ENCODE measurements around the gene PNMT. TPM values are rescaled to one million over a fixed set of nuclear protein-coding genes. Genes with fewer than 3 reads are reported as not detected.

PNMT gene
- total and polyA plus RNA-seq, 2 of the 8 experiments (the other 6 are each of a cell fraction or from before 2014, with no cell fraction given), result 5.6 to 10.9 TPM

DNA sequence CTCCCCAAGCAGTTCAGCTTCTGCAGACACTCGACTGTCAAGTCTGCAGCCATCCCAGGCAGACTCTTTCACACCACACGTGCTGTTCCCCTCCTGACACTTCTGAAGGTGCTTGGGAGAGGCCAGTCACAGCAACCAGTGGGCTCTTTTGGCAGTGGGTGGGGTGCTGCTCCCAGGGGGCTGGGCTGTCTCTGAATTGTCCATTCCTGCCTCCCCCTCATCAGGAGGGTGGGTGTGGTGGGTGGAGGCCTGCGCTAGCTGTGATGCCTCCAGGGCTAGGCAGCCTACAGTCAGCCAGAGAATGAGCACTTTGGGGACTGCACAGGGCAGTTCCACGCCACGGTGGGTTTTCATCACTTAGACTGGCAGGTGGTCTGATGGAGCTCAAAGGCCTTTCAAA, 21.0 kb upstream of the PNMT start:
- H3K27me3 ChIP-seq (replicated peaks in 1 of 4; ENCODE audit: control insufficient read depth in 3 of 4, extremely low read depth in 1 of 4, insufficient read depth in 3 of 4, low read length in 3 of 4), result no peaks in the 10 kb centered on the region
- CTCF ChIA-PET (ENCODE audit: partially characterized antibody), result interaction anchor here (1.2 to 49.2 kb wide), 5 partner anchors 9 to 70 kb away, joined by 3 to 1885 read pairs (median 9); partner anchors contain the start of genes ERBB2, PGAP3, PNMT and PPP1R1B
- no peaks in the 10 kb centered on the region for H3K9me3 ChIP-seq (ENCODE audit: insufficient read depth in 2 of 2, low read depth in 1 of 2, low read length in 1 of 2)
- no peak overlapping the region for H4K5ac ChIP-seq (ENCODE audit: insufficient read length, low read depth, low read length)
- H2BK15ac ChIP-seq (ENCODE audit: low read length), result no peak overlapping the region
- no peak overlapping the region for H3K27ac ChIP-seq (ENCODE audit: low read depth, low read length)
- H3K4me3 ChIP-seq (ENCODE audit: extremely low read depth in 1 of 4, insufficient read depth in 2 of 4, low read depth in 3 of 4, low read length in 4 of 4), result no peak overlapping the region
- H3K9ac ChIP-seq (replicated peaks in 1 of 4; ENCODE audit: extremely low read depth in 1 of 4, low read depth in 3 of 4, low read length in 3 of 4), result no peak overlapping the region
- no peak overlapping the region for H2AFZ ChIP-seq (ENCODE audit: low read length)
- peak overlapping the region; percentile 23; the same call in 1 of the 2 replicates for H2BK20ac ChIP-seq (ENCODE audit: low read length)
- peaks cover 0 to 34% of the 10 kb centered on the region in 2 experiments; a peak in 2 of 4 replicates for H3K79me2 ChIP-seq (ENCODE audit: control insufficient read depth in 1 of 2, insufficient read depth in 2 of 2, low read length in 2 of 2)
- WGBS, 2 experiments (ENCODE audit: extremely low coverage in 1 of 2, insufficient coverage in 1 of 2, insufficient read length in 1 of 2, insufficient replicate concordance in 2 of 2, low coverage in 1 of 2, low lambda C conversion rate in 2 of 2, missing lambda C conversion rate in 1 of 2), result 91% methylated on average over 5 of the region's 5 CpGs; no CpG with 5 or more reads in 1 of the 2 experiments
- POLR2A ChIA-PET (ENCODE audit: partially characterized antibody), result interaction anchor here (1.5 to 7.7 kb wide), 4 partner anchors 10 to 23 kb away, joined by 3 to 39 read pairs (median 6); partner anchors contain the start of gene STARD3
- no peak overlapping the region for H3K14ac ChIP-seq (ENCODE audit: insufficient read length)
- no peaks in the 10 kb centered on the region; the same call in none of the 2 replicates for H3K23me2 ChIP-seq (ENCODE audit: low read depth, low read length)
- H3K4me2 ChIP-seq (ENCODE audit: insufficient read depth in 1 of 2, low read depth in 2 of 2, low read length in 2 of 2), result no peak overlapping the region
- no peak overlapping the region for H3K4ac ChIP-seq (replicated peaks; ENCODE audit: insufficient read length, low read depth, low read length)
- no peak overlapping the region for H4K91ac ChIP-seq (replicated peaks; ENCODE audit: insufficient read length, low read length)
- H3K23ac ChIP-seq (ENCODE audit: insufficient read length), result no peak overlapping the region
- H2BK5ac ChIP-seq (ENCODE audit: low read depth, low read length), result no peak overlapping the region
- no peak overlapping the region for H3K56ac ChIP-seq (replicated peaks; ENCODE audit: insufficient read length, low read depth, low read length)
- no peaks in the 10 kb centered on the region for H3K36me3 ChIP-seq (ENCODE audit: control insufficient read depth in 2 of 4, insufficient read depth in 4 of 4, low read length in 3 of 4)
- DNase-seq (ENCODE audit: low read depth in 1 of 2, low spot score in 2 of 2) (no peak), FAIRE-seq (no peak)
- no peak overlapping the region for H4K8ac ChIP-seq (ENCODE audit: extremely low read depth, insufficient read depth, low read length)
- H4K20me1 ChIP-seq (replicated peaks in 1 of 2; ENCODE audit: control insufficient read depth in 1 of 2, insufficient read depth in 2 of 2, low read length in 2 of 2), result peaks cover 0 to 18% of the 10 kb centered on the region in 2 experiments
- H2AK5ac ChIP-seq (ENCODE audit: low read depth, low read length), result no peak overlapping the region
- H3K18ac ChIP-seq (ENCODE audit: extremely low read depth, low read length), result peak overlapping the region; percentile 60; the same call in 1 of the 2 replicates
- no peak overlapping the region for H2BK12ac ChIP-seq (ENCODE audit: low read depth, low read length)
- no peak overlapping the region for H2BK120ac ChIP-seq (replicated peaks; ENCODE audit: low read depth, low read length)
- peaks cover 6 to 18% (median 13%) of the 10 kb centered on the region in 4 experiments; a peak in 6 of 7 replicates for H3K4me1 ChIP-seq (replicated peaks in 1 of 4; ENCODE audit: control insufficient read depth in 3 of 4, insufficient read depth in 4 of 4, low read length in 3 of 4)
- peaks cover 22% of the 10 kb centered on the region for H3K79me1 ChIP-seq (ENCODE audit: low read depth, low read length)
- TF ChIP-seq, protein P1, sequence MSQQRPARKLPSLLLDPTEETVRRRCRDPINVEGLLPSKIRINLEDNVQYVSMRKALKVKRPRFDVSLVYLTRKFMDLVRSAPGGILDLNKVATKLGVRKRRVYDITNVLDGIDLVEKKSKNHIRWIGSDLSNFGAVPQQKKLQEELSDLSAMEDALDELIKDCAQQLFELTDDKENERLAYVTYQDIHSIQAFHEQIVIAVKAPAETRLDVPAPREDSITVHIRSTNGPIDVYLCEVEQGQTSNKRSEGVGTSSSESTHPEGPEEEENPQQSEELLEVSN (IDR thresholded peaks at IDR 0.05), result no peak
- no peak for TF ChIP-seq CBX8 (IDR thresholded peaks at IDR 0.05; ENCODE audit: borderline replicate concordance, low read depth, low read length)
- TF ChIP-seq GTF2F1 (IDR thresholded peaks at IDR 0.05; ENCODE audit: borderline replicate concordance, low read depth, low read length), result no peak
- no peak for TF ChIP-seq CEBPB (IDR thresholded peaks at IDR 0.05; ENCODE audit: low read depth, low read length)
- TF ChIP-seq MAFK (IDR thresholded peaks at IDR 0.05; ENCODE audit: low read depth, low read length), result no peak
- TF ChIP-seq ZNF274 (IDR thresholded peaks at IDR 0.05; ENCODE audit: borderline replicate concordance, extremely low read depth, low read length), result no peak
- no peak for TF ChIP-seq HDAC6 (IDR thresholded peaks at IDR 0.05; ENCODE audit: low read depth, low read length)
- no peak for TF ChIP-seq BACH1 (IDR thresholded peaks at IDR 0.05; ENCODE audit: low read length)
- no peak for TF ChIP-seq CTBP2 (IDR thresholded peaks at IDR 0.05; ENCODE audit: borderline replicate concordance, insufficient read depth, insufficient read length, low read length)
- TF ChIP-seq, protein P2, sequence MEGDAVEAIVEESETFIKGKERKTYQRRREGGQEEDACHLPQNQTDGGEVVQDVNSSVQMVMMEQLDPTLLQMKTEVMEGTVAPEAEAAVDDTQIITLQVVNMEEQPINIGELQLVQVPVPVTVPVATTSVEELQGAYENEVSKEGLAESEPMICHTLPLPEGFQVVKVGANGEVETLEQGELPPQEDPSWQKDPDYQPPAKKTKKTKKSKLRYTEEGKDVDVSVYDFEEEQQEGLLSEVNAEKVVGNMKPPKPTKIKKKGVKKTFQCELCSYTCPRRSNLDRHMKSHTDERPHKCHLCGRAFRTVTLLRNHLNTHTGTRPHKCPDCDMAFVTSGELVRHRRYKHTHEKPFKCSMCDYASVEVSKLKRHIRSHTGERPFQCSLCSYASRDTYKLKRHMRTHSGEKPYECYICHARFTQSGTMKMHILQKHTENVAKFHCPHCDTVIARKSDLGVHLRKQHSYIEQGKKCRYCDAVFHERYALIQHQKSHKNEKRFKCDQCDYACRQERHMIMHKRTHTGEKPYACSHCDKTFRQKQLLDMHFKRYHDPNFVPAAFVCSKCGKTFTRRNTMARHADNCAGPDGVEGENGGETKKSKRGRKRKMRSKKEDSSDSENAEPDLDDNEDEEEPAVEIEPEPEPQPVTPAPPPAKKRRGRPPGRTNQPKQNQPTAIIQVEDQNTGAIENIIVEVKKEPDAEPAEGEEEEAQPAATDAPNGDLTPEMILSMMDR (IDR thresholded peaks at IDR 0.05; ENCODE audit: control extremely low read depth in 1 of 3, insufficient read depth in 1 of 3, low read depth in 1 of 3, low read length in 3 of 3), result no peak
